ENCODE measurements around the gene CTXND1. TPM values are rescaled to one million over a fixed set of nuclear protein-coding genes. Genes with fewer than 3 reads are reported as not detected.

The CTXND1 gene
- total and polyA plus RNA-seq, 2 of the 13 experiments (the other 11 are each of a cell fraction or from before 2014, with no cell fraction given), result 1.2 to 2.1 TPM

DNA sequence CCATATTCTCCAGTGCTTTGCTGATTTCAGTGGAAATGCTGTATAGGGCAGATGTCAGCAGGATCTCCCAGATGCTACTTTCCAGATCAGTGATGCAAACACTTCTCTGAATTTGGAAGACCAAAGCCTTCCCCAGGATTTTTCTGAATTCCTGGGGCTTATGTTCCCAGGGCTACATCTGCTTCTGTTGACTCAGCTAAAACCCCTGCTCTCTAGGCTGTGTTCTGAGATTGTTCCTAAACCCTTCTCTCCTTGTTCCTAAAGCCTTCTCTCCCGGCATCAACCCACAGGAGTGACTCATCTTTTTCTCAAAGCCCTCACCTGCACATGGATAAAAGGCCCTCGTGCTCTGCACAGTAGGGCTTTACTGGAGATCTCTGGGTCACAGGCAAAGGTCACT, 63.8 kb downstream of the CTXND1 start (continued):
- TF ChIP-seq, protein P1, sequence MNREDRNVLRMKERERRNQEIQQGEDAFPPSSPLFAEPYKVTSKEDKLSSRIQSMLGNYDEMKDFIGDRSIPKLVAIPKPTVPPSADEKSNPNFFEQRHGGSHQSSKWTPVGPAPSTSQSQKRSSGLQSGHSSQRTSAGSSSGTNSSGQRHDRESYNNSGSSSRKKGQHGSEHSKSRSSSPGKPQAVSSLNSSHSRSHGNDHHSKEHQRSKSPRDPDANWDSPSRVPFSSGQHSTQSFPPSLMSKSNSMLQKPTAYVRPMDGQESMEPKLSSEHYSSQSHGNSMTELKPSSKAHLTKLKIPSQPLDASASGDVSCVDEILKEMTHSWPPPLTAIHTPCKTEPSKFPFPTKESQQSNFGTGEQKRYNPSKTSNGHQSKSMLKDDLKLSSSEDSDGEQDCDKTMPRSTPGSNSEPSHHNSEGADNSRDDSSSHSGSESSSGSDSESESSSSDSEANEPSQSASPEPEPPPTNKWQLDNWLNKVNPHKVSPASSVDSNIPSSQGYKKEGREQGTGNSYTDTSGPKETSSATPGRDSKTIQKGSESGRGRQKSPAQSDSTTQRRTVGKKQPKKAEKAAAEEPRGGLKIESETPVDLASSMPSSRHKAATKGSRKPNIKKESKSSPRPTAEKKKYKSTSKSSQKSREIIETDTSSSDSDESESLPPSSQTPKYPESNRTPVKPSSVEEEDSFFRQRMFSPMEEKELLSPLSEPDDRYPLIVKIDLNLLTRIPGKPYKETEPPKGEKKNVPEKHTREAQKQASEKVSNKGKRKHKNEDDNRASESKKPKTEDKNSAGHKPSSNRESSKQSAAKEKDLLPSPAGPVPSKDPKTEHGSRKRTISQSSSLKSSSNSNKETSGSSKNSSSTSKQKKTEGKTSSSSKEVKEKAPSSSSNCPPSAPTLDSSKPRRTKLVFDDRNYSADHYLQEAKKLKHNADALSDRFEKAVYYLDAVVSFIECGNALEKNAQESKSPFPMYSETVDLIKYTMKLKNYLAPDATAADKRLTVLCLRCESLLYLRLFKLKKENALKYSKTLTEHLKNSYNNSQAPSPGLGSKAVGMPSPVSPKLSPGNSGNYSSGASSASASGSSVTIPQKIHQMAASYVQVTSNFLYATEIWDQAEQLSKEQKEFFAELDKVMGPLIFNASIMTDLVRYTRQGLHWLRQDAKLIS (CRISPR knock-in tag; IDR thresholded peaks at IDR 0.05), result no peak
- no peak for TF ChIP-seq ATRX (CRISPR knock-in tag; IDR thresholded peaks at IDR 0.05; ENCODE audit: borderline replicate concordance)
- TF ChIP-seq, protein P2, sequence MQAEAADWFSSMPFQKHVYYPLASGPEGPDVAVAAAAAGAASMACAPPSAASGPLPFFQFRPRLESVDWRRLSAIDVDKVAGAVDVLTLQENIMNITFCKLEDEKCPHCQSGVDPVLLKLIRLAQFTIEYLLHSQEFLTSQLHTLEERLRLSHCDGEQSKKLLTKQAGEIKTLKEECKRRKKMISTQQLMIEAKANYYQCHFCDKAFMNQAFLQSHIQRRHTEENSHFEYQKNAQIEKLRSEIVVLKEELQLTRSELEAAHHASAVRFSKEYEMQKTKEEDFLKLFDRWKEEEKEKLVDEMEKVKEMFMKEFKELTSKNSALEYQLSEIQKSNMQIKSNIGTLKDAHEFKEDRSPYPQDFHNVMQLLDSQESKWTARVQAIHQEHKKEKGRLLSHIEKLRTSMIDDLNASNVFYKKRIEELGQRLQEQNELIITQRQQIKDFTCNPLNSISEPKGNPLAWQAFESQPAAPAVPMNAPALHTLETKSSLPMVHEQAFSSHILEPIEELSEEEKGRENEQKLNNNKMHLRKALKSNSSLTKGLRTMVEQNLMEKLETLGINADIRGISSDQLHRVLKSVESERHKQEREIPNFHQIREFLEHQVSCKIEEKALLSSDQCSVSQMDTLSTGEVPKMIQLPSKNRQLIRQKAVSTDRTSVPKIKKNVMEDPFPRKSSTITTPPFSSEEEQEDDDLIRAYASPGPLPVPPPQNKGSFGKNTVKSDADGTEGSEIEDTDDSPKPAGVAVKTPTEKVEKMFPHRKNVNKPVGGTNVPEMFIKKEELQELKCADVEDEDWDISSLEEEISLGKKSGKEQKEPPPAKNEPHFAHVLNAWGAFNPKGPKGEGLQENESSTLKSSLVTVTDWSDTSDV (CRISPR knock-in tag; IDR thresholded peaks at IDR 0.05), result no peak
- no peak for TF ChIP-seq HOXD1 (CRISPR knock-in tag; IDR thresholded peaks at IDR 0.05)
- TF ChIP-seq MIER2 (CRISPR knock-in tag; IDR thresholded peaks at IDR 0.05), result no peak

DNA sequence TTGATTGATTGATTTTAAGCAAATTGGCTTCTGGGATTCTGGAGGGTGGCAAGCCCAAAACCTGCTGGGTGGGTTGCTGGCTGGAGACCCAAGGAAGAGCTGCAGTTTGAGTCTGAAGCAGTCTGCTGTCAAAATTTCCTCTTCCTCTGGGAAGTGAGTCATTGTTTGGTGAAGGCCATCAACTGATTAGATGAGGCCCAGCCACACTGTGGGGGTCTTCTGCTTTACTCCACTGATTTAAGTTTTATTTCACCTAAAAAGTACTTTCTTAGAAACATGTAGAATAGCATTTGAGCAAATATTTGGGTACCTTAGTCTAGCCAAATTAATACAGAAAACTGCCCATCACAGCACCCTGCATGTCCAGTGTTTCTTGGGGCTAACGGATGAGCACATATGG, 65.4 kb downstream of the CTXND1 start:
- Histone ChIP-seq H3K9ac (ENCODE audit: insufficient read depth, low read depth, low read length) (no peak overlapping the region), H4K20me1 (ENCODE audit: insufficient read depth, low read length) (no peaks in the 10 kb centered on the region), H3K4me1 (ENCODE audit: insufficient read depth, low read length) (peaks cover 11% of the 10 kb centered on the region), H3K27ac (ENCODE audit: extremely low read length, insufficient read depth, low read length) (no peak overlapping the region), H3K4me2 (ENCODE audit: low read depth, low read length) (no peak overlapping the region), H3K9me3 (ENCODE audit: low read length) (no peaks in the 10 kb centered on the region), H3K36me3 (replicated peaks in 1 of 2; ENCODE audit: control insufficient read depth in 1 of 2, insufficient read depth in 2 of 2, low read length in 2 of 2) (peaks cover 14 to 53% of the 10 kb centered on the region in 2 experiments), H3K4me3 (replicated peaks in 1 of 3; ENCODE audit: insufficient read depth in 1 of 3, low read depth in 2 of 3, low read length in 3 of 3) (no peak overlapping the region), H3K79me2 (ENCODE audit: insufficient read depth, low read length) (no peaks in the 10 kb centered on the region), H2AFZ (ENCODE audit: low read length) (no peak overlapping the region), H3K27me3 (ENCODE audit: control insufficient read depth in 1 of 2, insufficient read depth in 2 of 2, low read length in 2 of 2) (no peaks in the 10 kb centered on the region)
- CTCF ChIA-PET (ENCODE audit: low intra/inter-chr PET ratio, low total read pairs), result no interaction called here
- ATAC-seq (no peak), DNase-seq (ENCODE audit: low spot score) (no peak), FAIRE-seq (no peak)
- intact Hi-C loops (cut with micrococcal nuclease; ENCODE audit: unreplicated experiment), result no loop called here
- no TSS peak for BruUV-seq (replicated peaks)
- in situ Hi-C loops (cut with HindIII; ENCODE audit: extremely low pct_ligation_motif_present, low pct_unique_long_range_greater_than_20kb), result no loop called here
- 100% methylated on average over 1 of the region's 1 CpG for WGBS (ENCODE audit: low lambda C conversion rate)
- POLR2A ChIA-PET, result no interaction called here
- TF ChIP-seq, protein P3, sequence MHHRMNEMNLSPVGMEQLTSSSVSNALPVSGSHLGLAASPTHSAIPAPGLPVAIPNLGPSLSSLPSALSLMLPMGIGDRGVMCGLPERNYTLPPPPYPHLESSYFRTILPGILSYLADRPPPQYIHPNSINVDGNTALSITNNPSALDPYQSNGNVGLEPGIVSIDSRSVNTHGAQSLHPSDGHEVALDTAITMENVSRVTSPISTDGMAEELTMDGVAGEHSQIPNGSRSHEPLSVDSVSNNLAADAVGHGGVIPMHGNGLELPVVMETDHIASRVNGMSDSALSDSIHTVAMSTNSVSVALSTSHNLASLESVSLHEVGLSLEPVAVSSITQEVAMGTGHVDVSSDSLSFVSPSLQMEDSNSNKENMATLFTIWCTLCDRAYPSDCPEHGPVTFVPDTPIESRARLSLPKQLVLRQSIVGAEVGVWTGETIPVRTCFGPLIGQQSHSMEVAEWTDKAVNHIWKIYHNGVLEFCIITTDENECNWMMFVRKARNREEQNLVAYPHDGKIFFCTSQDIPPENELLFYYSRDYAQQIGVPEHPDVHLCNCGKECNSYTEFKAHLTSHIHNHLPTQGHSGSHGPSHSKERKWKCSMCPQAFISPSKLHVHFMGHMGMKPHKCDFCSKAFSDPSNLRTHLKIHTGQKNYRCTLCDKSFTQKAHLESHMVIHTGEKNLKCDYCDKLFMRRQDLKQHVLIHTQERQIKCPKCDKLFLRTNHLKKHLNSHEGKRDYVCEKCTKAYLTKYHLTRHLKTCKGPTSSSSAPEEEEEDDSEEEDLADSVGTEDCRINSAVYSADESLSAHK (CRISPR knock-in tag; IDR thresholded peaks at IDR 0.05; ENCODE audit: borderline replicate concordance), result no peak
- TF ChIP-seq FOXK1 (CRISPR knock-in tag; IDR thresholded peaks at IDR 0.05; ENCODE audit: borderline replicate concordance, low read depth) (no peak), ZNF841 (CRISPR knock-in tag; IDR thresholded peaks at IDR 0.05; ENCODE audit: borderline replicate concordance) (no peak), ZNF788 (CRISPR knock-in tag; IDR thresholded peaks at IDR 0.05; ENCODE audit: borderline replicate concordance) (no peak), ZNF12 (CRISPR knock-in tag; IDR thresholded peaks at IDR 0.05) (no peak), ISL2 (CRISPR knock-in tag; IDR thresholded peaks at IDR 0.05) (no peak), HMG20B (CRISPR knock-in tag; conservative IDR thresholded peaks at IDR 0.05) (no peak)
- TF ChIP-seq, protein P4, sequence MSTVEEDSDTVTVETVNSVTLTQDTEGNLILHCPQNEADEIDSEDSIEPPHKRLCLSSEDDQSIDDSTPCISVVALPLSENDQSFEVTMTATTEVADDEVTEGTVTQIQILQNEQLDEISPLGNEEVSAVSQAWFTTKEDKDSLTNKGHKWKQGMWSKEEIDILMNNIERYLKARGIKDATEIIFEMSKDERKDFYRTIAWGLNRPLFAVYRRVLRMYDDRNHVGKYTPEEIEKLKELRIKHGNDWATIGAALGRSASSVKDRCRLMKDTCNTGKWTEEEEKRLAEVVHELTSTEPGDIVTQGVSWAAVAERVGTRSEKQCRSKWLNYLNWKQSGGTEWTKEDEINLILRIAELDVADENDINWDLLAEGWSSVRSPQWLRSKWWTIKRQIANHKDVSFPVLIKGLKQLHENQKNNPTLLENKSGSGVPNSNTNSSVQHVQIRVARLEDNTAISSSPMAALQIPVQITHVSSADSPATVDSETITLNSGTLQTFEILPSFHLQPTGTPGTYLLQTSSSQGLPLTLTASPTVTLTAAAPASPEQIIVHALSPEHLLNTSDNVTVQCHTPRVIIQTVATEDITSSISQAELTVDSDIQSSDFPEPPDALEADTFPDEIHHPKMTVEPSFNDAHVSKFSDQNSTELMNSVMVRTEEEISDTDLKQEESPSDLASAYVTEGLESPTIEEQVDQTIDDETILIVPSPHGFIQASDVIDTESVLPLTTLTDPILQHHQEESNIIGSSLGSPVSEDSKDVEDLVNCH (CRISPR knock-in tag; IDR thresholded peaks at IDR 0.05), result no peak

All from HepG2 (cell line).